Mesenchymal stem cell (in vitro differentiated cells and primary cell): ENCODE data around the gene RFC2.

ENCODE experiments used
- DNase-seq: peaks from one replicate; pipeline ENCODE4 v3.0.0-alpha.2; 2013
- H2AFZ ChIP-seq: one replicate; pipeline ENCODE4 v1.6.1; 2013; ENCODE audit warnings: low read depth, mild to moderate bottlenecking, control low read depth, inconsistent platforms, low read length, moderate library complexity
- H2AK5ac ChIP-seq: 2 replicates; pipeline ENCODE4 v1.6.1; 2013; ENCODE audit warnings: low read length, moderate library complexity, mild to moderate bottlenecking, inconsistent platforms; ENCODE audit not compliant: severe bottlenecking
- H2BK120ac ChIP-seq: one replicate; pipeline ENCODE4 v1.6.1; 2013; ENCODE audit warnings: low read depth, mild to moderate bottlenecking, inconsistent platforms, low read length, moderate library complexity
- H2BK12ac ChIP-seq, 2 experiments: one replicate each; pipeline ENCODE4 v1.6.1; 2013; ENCODE audit warnings: inconsistent platforms in 2 of 2, low read length in 2 of 2, mild to moderate bottlenecking in 2 of 2, moderate library complexity in 2 of 2, control low read depth in 1 of 2
- H2BK15ac ChIP-seq: one replicate; pipeline ENCODE4 v1.6.1; 2013; ENCODE audit warnings: mild to moderate bottlenecking, low read depth, inconsistent platforms; ENCODE audit not compliant: poor library complexity, severe bottlenecking
- H2BK5ac ChIP-seq: 2 replicates; pipeline ENCODE4 v1.6.1; 2013; ENCODE audit warnings: low read depth, mild to moderate bottlenecking, low read length, control low read depth, inconsistent platforms; ENCODE audit not compliant: poor library complexity, severe bottlenecking
- H3K14ac ChIP-seq, 2 experiments: one replicate each; pipeline ENCODE4 v1.6.1; 2013; ENCODE audit warnings: inconsistent platforms in 2 of 2, low read length in 2 of 2, control low read depth in 1 of 2, mild to moderate bottlenecking in 1 of 2, moderate library complexity in 1 of 2
- H3K18ac ChIP-seq, 2 experiments: one replicate each; pipeline ENCODE4 v1.6.1; 2013; ENCODE audit warnings: inconsistent platforms in 2 of 2, low read length in 2 of 2, control low read depth in 1 of 2, low read depth in 1 of 2, mild to moderate bottlenecking in 1 of 2
- H3K23ac ChIP-seq, 2 experiments: one replicate each; pipeline ENCODE4 v1.6.1; 2013; ENCODE audit warnings: inconsistent platforms in 2 of 2, low read length in 2 of 2, mild to moderate bottlenecking in 2 of 2, moderate library complexity in 2 of 2, control low read depth in 1 of 2
- H3K27ac ChIP-seq: 2 replicates; pipeline ENCODE4 v1.5.1; 2013; ENCODE audit warnings: mild to moderate bottlenecking, moderate library complexity, low read length, control low read depth, inconsistent platforms; ENCODE audit not compliant: poor library complexity, severe bottlenecking
- H3K27me3 ChIP-seq, 2 experiments: 2 replicates each; pipeline versions ENCODE4 v1.6.1 to v1.7.0; 2013; ENCODE audit warnings: low read length in 2 of 2, mild to moderate bottlenecking in 2 of 2, moderate library complexity in 2 of 2, control low read depth in 1 of 2, inconsistent platforms in 1 of 2; ENCODE audit not compliant: control insufficient read depth in 1 of 2, insufficient read depth in 1 of 2
- H3K36me3 ChIP-seq, 2 experiments: 2 replicates each; pipeline versions ENCODE4 v1.6.1 to v1.7.0; 2013; ENCODE audit warnings: low read length in 2 of 2, control low read depth in 1 of 2, inconsistent platforms in 1 of 2, low read depth in 1 of 2, mild to moderate bottlenecking in 1 of 2; ENCODE audit not compliant: insufficient read depth in 2 of 2, control insufficient read depth in 1 of 2
- H3K4ac ChIP-seq, 2 experiments: one replicate each; pipeline ENCODE4 v1.6.1; 2013; ENCODE audit warnings: inconsistent platforms in 2 of 2, low read length in 2 of 2, mild to moderate bottlenecking in 2 of 2, moderate library complexity in 2 of 2, control low read depth in 1 of 2, low read depth in 1 of 2
- H3K4me1 ChIP-seq: 2 replicates; pipeline ENCODE4 v1.6.1; 2013; ENCODE audit warnings: low read depth, low read length, control low read depth; ENCODE audit not compliant: control insufficient read depth, insufficient read depth
- H3K4me2 ChIP-seq: 2 replicates; pipeline ENCODE4 v1.6.1; 2013; ENCODE audit warnings: low read length, mild to moderate bottlenecking, inconsistent platforms; ENCODE audit not compliant: poor library complexity, severe bottlenecking
- H3K4me3 ChIP-seq, 2 experiments: 2 replicates each; pipeline versions ENCODE4 v1.5.1 to v1.7.0; 2013; ENCODE audit warnings: low read length in 2 of 2, mild to moderate bottlenecking in 2 of 2, control low read depth in 1 of 2, low read depth in 1 of 2; ENCODE audit not compliant: insufficient read depth in 1 of 2
- H3K79me1 ChIP-seq: replicated peaks from 2 replicates; pipeline ENCODE4 v1.6.1; 2013; ENCODE audit warnings: mild to moderate bottlenecking, control low read depth, low read length, inconsistent platforms; ENCODE audit not compliant: poor library complexity, severe bottlenecking
- H3K9ac ChIP-seq: 2 replicates; pipeline ENCODE4 v1.7.0; 2013; ENCODE audit warnings: mild to moderate bottlenecking, low read length, moderate library complexity
- H3K9me3 ChIP-seq: 2 replicates; pipeline ENCODE4 v1.7.0; 2013; ENCODE audit warnings: mild to moderate bottlenecking, low read length; ENCODE audit not compliant: control insufficient read depth
- H4K8ac ChIP-seq: one replicate; pipeline ENCODE4 v1.6.1; 2013; ENCODE audit warnings: inconsistent platforms, mild to moderate bottlenecking, low read length, moderate library complexity
- H4K91ac ChIP-seq: one replicate; pipeline ENCODE4 v1.6.1; 2013; ENCODE audit warnings: mild to moderate bottlenecking, low read length, inconsistent platforms
- WGBS: methylation state at CpG from one replicate; pipeline ENCODE4 v1.1.7; 2013; ENCODE audit warnings: mixed read lengths; 5-methylcytosine and 5-hydroxymethylcytosine counted together
- small RNA-seq: library from polyadenylated mRNA; stranded (forward); fragments of <200 nt; extraction: miRNeasy Mini kit (QIAGEN cat#:217004); gene quantifications from one replicate; pipeline ENCODE3, GENCODE V24; 2013; ENCODE audit warnings: low read depth

RFC2 gene

DNA sequence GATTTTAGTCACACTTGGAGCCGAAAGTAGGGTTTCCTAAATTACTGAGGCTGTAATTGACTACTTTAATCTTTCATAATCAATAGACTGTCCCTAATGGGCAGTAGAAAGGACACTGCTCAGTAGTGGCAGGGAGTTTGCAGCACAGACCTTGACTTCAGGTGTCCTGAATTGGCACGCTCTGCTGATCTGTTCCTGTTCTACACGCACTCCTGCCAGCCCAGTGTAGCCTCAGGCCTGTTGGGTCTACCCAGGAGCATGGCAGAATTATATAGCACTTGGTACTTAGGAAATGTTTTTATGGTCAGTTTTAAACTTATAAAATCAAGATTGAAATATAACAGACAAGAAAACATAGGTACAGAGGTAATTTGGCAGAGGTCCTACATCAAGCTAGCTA lies 71.1 kb downstream of the RFC2 start:
- H2BK120ac ChIP-seq, result no peak overlapping the region
- H4K91ac ChIP-seq, result no peak overlapping the region
- H3K27me3 ChIP-seq, result no peaks in the 10 kb centered on the region
- no peak overlapping the region for H3K23ac ChIP-seq
- no peak overlapping the region for H3K9ac ChIP-seq
- peaks cover 27 to 48% of the 10 kb centered on the region in 2 experiments for H3K36me3 ChIP-seq
- H3K9me3 ChIP-seq, result no peaks in the 10 kb centered on the region
- no peak overlapping the region for H3K4me3 ChIP-seq
- H3K4me1 ChIP-seq, result peaks cover 18% of the 10 kb centered on the region
- H3K18ac ChIP-seq, result no peak overlapping the region
- H3K4ac ChIP-seq, result no peak overlapping the region
- H2BK5ac ChIP-seq, result no peak overlapping the region
- no peak overlapping the region for H3K27ac ChIP-seq
- no peaks in the 10 kb centered on the region for H3K79me1 ChIP-seq
- no peak for DNase-seq
- H2AFZ ChIP-seq, result no peak overlapping the region
- WGBS, result 86% methylated on average over 2 of the region's 3 CpGs
- no peak overlapping the region for H2BK12ac ChIP-seq
- H2BK15ac ChIP-seq, result no peak overlapping the region
- no peak overlapping the region for H3K14ac ChIP-seq
- H2AK5ac ChIP-seq, result no peak overlapping the region
- no peak overlapping the region for H4K8ac ChIP-seq
- no peak overlapping the region for H3K4me2 ChIP-seq

DNA sequence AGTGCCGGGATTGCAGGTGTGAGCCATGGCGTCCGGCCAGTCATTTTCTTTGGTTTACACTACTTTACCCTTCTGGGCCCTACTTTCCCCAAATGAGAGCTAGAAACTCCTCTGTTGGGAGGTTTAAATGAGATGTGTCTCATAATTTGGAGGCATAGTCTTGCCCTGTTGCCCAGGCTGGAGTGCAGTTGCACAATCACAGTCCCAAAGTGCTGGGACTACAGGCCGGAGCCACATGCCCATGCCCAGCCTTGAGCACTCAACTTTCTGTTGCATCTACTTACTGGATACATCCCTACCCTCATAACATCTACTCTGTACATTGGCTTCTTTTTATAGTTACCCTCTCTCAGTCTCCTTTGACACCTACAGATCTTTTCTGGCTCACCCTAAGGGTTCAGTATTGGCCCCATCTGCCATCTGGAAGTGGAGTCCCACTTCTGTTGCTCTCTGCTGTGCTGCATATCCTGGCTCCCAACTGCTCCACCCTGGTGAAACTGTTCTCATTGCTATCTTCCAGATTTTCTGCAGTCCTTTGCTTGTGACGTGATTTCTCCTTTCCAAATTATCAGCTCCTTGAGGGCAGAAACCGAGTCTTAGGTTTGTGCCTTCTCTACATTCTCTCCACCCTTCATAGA lies 71.6 kb downstream of the RFC2 start:
- WGBS, result 94% methylated on average over 3 of the region's 6 CpGs
- no peaks in the 10 kb centered on the region for H3K27me3 ChIP-seq
- no peak overlapping the region for H3K18ac ChIP-seq

DNA sequence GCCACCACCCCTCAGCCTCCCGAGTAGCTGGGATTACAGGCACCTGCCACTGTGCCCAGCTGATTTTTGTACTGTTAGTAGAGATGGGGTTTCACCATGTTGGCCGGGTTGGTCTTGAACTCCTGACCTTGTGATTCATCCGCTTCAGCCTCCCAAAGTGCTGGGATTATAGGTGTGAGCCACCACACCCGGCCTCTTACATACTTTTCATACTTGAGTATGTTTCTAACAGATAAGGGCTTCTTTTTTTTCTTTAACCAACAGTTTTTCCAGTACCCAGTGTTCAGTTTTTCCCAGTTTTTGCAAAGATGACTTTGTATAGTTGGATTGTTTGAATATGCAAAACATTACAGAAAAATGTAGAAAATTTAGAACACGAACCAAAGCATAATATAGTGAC lies 72.4 kb downstream of the RFC2 start:
- H3K4ac ChIP-seq, result no peak overlapping the region
- no peak for DNase-seq
- H2BK120ac ChIP-seq, result no peak overlapping the region
- no peak overlapping the region for H4K8ac ChIP-seq
- 100% methylated on average over 1 of the region's 5 CpGs for WGBS
- no peak overlapping the region for H2BK5ac ChIP-seq
- H3K79me1 ChIP-seq, result no peaks in the 10 kb centered on the region
- H3K27ac ChIP-seq, result no peak overlapping the region
- H3K9me3 ChIP-seq, result no peaks in the 10 kb centered on the region
- H3K36me3 ChIP-seq, result peaks cover 23 to 47% of the 10 kb centered on the region in 2 experiments
- H2BK12ac ChIP-seq, result no peak overlapping the region
- H3K4me1 ChIP-seq, result peaks cover 15% of the 10 kb centered on the region
- no peak overlapping the region for H3K14ac ChIP-seq
- H3K4me2 ChIP-seq, result no peak overlapping the region
- no peak overlapping the region for H2AFZ ChIP-seq
- H3K4me3 ChIP-seq, result no peak overlapping the region
- H2BK15ac ChIP-seq, result no peak overlapping the region
- no peak overlapping the region for H3K18ac ChIP-seq
- H2AK5ac ChIP-seq, result no peak overlapping the region
- no peak overlapping the region for H4K91ac ChIP-seq
- no peak overlapping the region for H3K23ac ChIP-seq
- H3K9ac ChIP-seq, result no peak overlapping the region
- H3K27me3 ChIP-seq, result no peaks in the 10 kb centered on the region

More for the DNA sequence above, 71.6 kb downstream of the RFC2 start:
- Histone ChIP-seq H3K4me2 (no peak overlapping the region), H4K91ac (no peak overlapping the region), H2BK120ac (no peak overlapping the region), H3K36me3 (peaks cover 30 to 44% of the 10 kb centered on the region in 2 experiments), H3K4ac (no peak overlapping the region), H3K23ac (peak overlapping the region in 1 of 2 experiments; percentile 1), H3K9ac (no peak overlapping the region), H2AFZ (no peak overlapping the region), H3K4me3 (no peak overlapping the region), H2BK5ac (no peak overlapping the region), H3K79me1 (no peaks in the 10 kb centered on the region), H4K8ac (no peak overlapping the region), H3K9me3 (no peaks in the 10 kb centered on the region), H2AK5ac (no peak overlapping the region), H3K4me1 (peaks cover 17% of the 10 kb centered on the region), H3K14ac (no peak overlapping the region), H2BK15ac (no peak overlapping the region), H2BK12ac (no peak overlapping the region), H3K27ac (no peak overlapping the region)
- DNase-seq, result no peak

Small RNA genes within 50 kb of the gene (small RNA-seq; reads per million reads assigned to genes)
- gene MIR590, result 121 reads per million, percentile 93 among the genes with 10 or more reads in this experiment
